Astrocyte (in vitro differentiated cells and primary cell): ENCODE results near the gene PIM3. TPM values are rescaled to one million over a fixed set of nuclear protein-coding genes. Genes with fewer than 3 reads are reported as not detected.

Experiments
- DNase-seq: peaks from one replicate; pipeline ENCODE4 v3.0.0-alpha.2; 2010; ENCODE audit warnings: low read depth
- FAIRE-seq: peaks from 2 replicates; lab custom pipeline; 2011; peaks lifted over from hg19 to GRCh38; lab: Jason Lieb, UNC
- H2AFZ ChIP-seq: 2 replicates; pipeline ENCODE4 v1.6.0; 2012; ENCODE audit warnings: low read depth, low read length, inconsistent platforms
- H3K27ac ChIP-seq: 2 replicates; pipeline ENCODE4 v1.5.1; 2011; ENCODE audit warnings: low read depth, low read length, inconsistent platforms
- H3K27me3 ChIP-seq: 2 replicates; pipeline ENCODE4 v1.6.0; 2011; ENCODE audit warnings: low read length, inconsistent platforms; ENCODE audit not compliant: insufficient read depth
- H3K36me3 ChIP-seq: 2 replicates; pipeline ENCODE4 v1.5.1; 2011; ENCODE audit warnings: low read length, inconsistent platforms; ENCODE audit not compliant: insufficient read depth
- H3K4me1 ChIP-seq: 2 replicates; pipeline ENCODE4 v1.5.1; 2011; ENCODE audit warnings: low read length, inconsistent platforms; ENCODE audit not compliant: insufficient read depth
- H3K4me2 ChIP-seq: 2 replicates; pipeline ENCODE4 v1.6.0; 2012; ENCODE audit warnings: low read length, inconsistent platforms
- H3K4me3 ChIP-seq: 2 replicates; pipeline ENCODE4 v1.5.1; 2011; ENCODE audit warnings: low read depth, mild to moderate bottlenecking, low read length, inconsistent platforms; ENCODE audit not compliant: insufficient read depth
- H3K79me2 ChIP-seq: 2 replicates; pipeline ENCODE4 v1.6.0; 2012; ENCODE audit warnings: mild to moderate bottlenecking, low read length, inconsistent platforms; ENCODE audit not compliant: insufficient read depth
- H3K9ac ChIP-seq: 2 replicates; pipeline ENCODE4 v1.6.0; 2012; ENCODE audit warnings: mild to moderate bottlenecking, low read length, inconsistent platforms
- H3K9me3 ChIP-seq: 2 replicates; pipeline ENCODE4 v1.5.1; 2012; ENCODE audit warnings: low read depth, mild to moderate bottlenecking, low read length, inconsistent platforms; ENCODE audit not compliant: insufficient read depth
- H4K20me1 ChIP-seq: 2 replicates; pipeline ENCODE4 v1.6.0; 2012; ENCODE audit warnings: low read length, inconsistent platforms; ENCODE audit not compliant: insufficient read depth
- H3K27ac Mint-ChIP-seq: one replicate; pipeline ENCODE4 v1.8.0; 2021; ENCODE audit warnings: mild to moderate bottlenecking, mixed read lengths; ENCODE audit not compliant: unreplicated experiment
- H3K27me3 Mint-ChIP-seq: one replicate; pipeline ENCODE4 v1.8.0; 2021; ENCODE audit warnings: low read depth, mixed read lengths; ENCODE audit not compliant: unreplicated experiment
- H3K36me3 Mint-ChIP-seq: one replicate; pipeline ENCODE4 v1.8.0; 2021; ENCODE audit warnings: low read depth, mixed read lengths; ENCODE audit not compliant: unreplicated experiment
- H3K4me1 Mint-ChIP-seq: one replicate; pipeline ENCODE4 v1.8.0; 2021; ENCODE audit warnings: low read depth, mixed read lengths; ENCODE audit not compliant: unreplicated experiment
- H3K4me3 Mint-ChIP-seq: one replicate; pipeline ENCODE4 v1.8.0; 2021; ENCODE audit warnings: mild to moderate bottlenecking, moderate library complexity, mixed read lengths; ENCODE audit not compliant: unreplicated experiment
- H3K9me3 Mint-ChIP-seq: one replicate; pipeline ENCODE4 v1.8.0; 2021; ENCODE audit warnings: mild to moderate bottlenecking, mixed read lengths; ENCODE audit not compliant: unreplicated experiment
- EZH2 ChIP-seq: IDR thresholded peaks from 2 replicates; pipeline ENCODE4 v1.6.1; 2012; ENCODE audit warnings: mild to moderate bottlenecking, low read length, inconsistent platforms; ENCODE audit not compliant: insufficient read depth
- total RNA-seq: library from RNA; stranded (reverse); gene quantifications from 2 replicates; pipeline ENCODE4 v1.2.1, GENCODE V29; 2021
- TF ChIP-seq, protein P1 (sequence below): IDR thresholded peaks from 2 replicates; pipeline ENCODE4 v1.5.1; 2011; ENCODE audit warnings: low read depth, mild to moderate bottlenecking, inconsistent platforms, low read length, moderate library complexity; ENCODE audit not compliant: insufficient read depth

Gene PIM3
- total RNA-seq, 1 donor from 2014 or later, result 15.5 TPM

DNA sequence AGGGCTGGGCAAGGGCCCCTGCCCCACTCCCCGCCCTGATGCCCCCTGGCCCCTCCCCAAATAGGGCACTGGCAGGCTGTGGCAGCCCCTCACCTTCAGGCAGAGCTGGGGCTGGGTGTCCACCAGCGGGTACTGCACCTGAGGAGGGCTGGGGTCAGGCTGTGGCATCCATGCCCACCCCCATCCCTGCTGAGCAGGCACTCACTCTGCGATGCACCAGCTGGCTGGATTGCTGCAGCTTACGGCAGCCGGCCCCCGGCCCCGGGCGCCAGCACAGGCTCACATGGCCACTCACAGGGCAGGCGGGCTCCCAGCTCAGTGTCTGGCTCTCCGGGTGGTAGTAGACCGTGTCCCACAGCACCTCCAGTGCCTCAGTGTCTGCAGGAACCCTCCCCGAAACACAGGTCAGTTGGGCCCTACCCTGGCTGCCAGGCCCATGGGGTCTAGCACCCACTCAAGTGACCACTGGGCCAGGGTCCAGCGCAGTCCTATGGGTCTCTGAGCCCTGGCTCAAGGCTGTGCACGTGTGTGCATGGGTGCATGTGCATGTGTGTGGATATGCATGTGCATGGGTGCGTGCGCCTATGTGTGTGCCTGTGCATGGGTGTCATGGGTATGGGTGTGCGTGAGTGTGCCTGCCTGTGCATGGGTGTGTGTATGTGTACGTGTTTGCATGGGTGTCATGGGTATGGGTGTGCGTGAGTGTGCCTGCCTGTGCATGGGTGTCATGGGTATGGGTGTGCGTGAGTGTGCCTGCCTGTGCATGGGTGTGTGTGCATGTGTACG lies 37.6 kb downstream of the PIM3 start:
- Mint-ChIP-seq H3K4me3 (no peak overlapping the region), H3K27ac (no peak overlapping the region), H3K36me3 (peaks cover 2% of the 10 kb centered on the region), H3K4me1 (peaks cover 4% of the 10 kb centered on the region), H3K9me3 (no peaks in the 10 kb centered on the region), H3K27me3 (peaks cover 35% of the 10 kb centered on the region)
- FAIRE-seq (no peak), DNase-seq (no peak)
- Histone ChIP-seq H4K20me1 (no peaks in the 10 kb centered on the region), H3K4me1 (no peaks in the 10 kb centered on the region), H3K4me2 (no peak overlapping the region), H3K4me3 (no peak overlapping the region), H3K79me2 (no peaks in the 10 kb centered on the region), H2AFZ (no peak overlapping the region), H3K9me3 (no peaks in the 10 kb centered on the region), H3K27me3 (peaks cover 10% of the 10 kb centered on the region), H3K27ac (no peak overlapping the region), H3K9ac (no peak overlapping the region), H3K36me3 (no peaks in the 10 kb centered on the region)
- TF ChIP-seq EZH2, result no peak
- TF ChIP-seq, protein P1, sequence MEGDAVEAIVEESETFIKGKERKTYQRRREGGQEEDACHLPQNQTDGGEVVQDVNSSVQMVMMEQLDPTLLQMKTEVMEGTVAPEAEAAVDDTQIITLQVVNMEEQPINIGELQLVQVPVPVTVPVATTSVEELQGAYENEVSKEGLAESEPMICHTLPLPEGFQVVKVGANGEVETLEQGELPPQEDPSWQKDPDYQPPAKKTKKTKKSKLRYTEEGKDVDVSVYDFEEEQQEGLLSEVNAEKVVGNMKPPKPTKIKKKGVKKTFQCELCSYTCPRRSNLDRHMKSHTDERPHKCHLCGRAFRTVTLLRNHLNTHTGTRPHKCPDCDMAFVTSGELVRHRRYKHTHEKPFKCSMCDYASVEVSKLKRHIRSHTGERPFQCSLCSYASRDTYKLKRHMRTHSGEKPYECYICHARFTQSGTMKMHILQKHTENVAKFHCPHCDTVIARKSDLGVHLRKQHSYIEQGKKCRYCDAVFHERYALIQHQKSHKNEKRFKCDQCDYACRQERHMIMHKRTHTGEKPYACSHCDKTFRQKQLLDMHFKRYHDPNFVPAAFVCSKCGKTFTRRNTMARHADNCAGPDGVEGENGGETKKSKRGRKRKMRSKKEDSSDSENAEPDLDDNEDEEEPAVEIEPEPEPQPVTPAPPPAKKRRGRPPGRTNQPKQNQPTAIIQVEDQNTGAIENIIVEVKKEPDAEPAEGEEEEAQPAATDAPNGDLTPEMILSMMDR, result no peak

DNA sequence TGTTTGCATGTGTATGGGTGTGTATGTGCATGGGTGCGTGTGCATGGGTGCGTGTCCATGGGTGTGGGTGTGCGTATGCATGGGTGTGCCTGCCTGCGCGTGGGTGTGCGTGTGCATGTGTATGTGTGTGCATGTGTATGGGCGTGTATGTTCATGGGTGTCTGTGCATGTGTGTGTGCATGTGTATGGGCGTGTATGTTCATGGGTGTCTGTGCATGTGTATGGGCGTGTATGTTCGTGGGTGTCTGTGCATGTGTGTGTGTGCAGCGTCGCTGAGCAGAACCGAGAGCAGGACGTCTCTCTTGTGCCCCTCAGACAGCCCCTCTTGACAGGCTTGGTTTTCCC lies 38.1 kb downstream of the PIM3 start:
- H3K4me2 ChIP-seq, result no peak overlapping the region

More for the DNA sequence above, 38.1 kb downstream of the PIM3 start:
- no peak overlapping the region for H3K27ac ChIP-seq
- H4K20me1 ChIP-seq, result no peaks in the 10 kb centered on the region
- FAIRE-seq (no peak), DNase-seq (no peak)
- Mint-ChIP-seq H3K4me3 (no peak overlapping the region), H3K27ac (no peak overlapping the region), H3K4me1 (peaks cover 4% of the 10 kb centered on the region), H3K9me3 (peaks cover under 1% of the 10 kb centered on the region), H3K36me3 (peaks cover 2% of the 10 kb centered on the region), H3K27me3 (peaks cover 34% of the 10 kb centered on the region)
- no peak for TF ChIP-seq EZH2
- TF ChIP-seq, protein P1, result no peak
- H3K9ac ChIP-seq, result no peak overlapping the region
- no peak overlapping the region for H3K4me3 ChIP-seq
- no peaks in the 10 kb centered on the region for H3K4me1 ChIP-seq
- H3K36me3 ChIP-seq, result no peaks in the 10 kb centered on the region
- H3K79me2 ChIP-seq, result no peaks in the 10 kb centered on the region
- no peak overlapping the region for H2AFZ ChIP-seq
- H3K27me3 ChIP-seq, result peaks cover 10% of the 10 kb centered on the region
- H3K9me3 ChIP-seq, result no peaks in the 10 kb centered on the region
